LNCAP (cell line): ENCODE data around the gene RSPO1.

Source experiments
- CTCF ChIP-seq: fragments of 450-650 bp; IDR thresholded peaks from 2 replicates; pipeline ENCODE4 v1.5.1; 2017; ENCODE audit warnings: mild to moderate bottlenecking

RSPO1 gene

DNA sequence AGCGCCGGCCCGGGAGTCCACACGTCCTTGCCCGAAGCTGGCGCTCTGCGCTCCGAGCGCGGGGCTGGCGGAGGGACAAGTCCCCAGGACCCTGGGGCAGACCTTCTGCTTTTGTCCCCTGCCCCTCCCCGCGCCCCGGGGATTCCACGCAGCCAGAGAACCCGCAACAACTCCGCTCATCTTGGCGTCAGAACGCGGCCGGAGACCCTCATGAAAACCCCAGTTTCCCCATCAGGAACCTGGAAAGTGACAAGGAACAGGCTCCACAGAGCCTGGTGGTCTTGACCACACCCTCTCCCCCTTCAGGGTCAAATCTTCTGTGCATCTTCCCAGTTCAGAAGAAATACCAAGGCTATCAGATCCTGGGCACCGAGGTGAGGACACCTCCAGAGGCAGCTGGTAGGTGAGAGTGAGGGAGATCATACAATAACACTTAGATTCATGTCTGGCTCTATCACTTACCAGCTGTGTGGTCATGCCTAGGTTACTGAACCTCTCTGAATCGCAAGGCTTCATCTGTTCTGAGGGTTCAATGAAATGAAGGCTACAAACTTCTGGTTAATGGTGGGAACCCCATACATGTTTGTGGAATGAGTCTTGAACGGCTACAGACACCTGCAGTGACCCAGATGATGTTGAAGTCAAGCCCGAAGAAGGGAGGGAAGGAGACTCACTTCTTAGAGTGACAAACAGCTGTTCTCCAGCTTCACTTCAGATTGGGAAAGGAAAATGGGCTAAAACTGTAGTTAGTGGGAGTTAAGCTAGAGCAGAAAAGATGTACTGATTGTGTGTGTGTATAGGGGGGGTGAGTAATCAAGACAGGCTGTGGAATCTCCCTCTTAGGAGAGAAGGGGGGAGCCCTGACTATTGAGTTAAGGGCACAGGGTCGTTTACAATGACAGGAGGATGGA is 555 bp upstream of the RSPO1 start:
- TF ChIP-seq CTCF, result no peak

DNA sequence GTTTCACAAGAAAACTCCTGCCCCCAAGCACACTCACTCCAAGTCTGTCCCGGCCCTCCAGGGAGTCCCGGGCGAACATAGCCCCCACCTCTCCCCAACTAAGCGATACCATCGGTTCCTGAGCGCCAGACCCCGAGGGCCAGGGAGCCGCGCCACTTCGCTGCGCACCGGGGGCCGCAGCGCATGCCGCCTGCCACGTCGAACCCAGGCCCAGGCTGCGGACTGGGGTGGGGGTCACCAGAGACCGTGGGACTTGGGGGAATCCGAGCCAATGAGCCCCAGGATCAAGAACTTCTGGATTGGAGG is 801 bp downstream of the RSPO1 start:
- TF ChIP-seq CTCF, result no peak

GRCh38 chr1:37633040-37633937 is 1.4 kb downstream of the RSPO1 start:
- TF ChIP-seq CTCF, result no peak

DNA sequence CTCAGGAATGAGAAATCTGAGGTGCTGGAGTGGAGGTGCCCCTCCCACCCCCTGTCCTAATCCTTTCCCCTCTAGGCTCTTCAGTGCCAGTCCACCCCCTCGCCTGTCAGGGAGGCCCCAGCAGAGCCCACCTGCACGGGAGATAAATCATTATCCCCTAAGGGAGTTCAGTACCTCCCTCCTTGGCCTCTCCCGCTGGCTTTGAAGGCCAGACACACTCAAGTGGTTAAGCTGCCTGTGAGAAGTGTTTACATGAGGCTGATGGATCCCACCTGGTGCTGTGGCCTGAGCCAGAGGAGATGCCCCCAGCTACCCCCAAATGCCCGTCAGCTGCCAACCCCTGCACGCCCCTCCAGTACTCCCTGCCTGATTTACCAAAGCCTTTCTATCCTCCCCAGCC is 3.7 kb downstream of the RSPO1 start:
- TF ChIP-seq CTCF, result no peak

DNA sequence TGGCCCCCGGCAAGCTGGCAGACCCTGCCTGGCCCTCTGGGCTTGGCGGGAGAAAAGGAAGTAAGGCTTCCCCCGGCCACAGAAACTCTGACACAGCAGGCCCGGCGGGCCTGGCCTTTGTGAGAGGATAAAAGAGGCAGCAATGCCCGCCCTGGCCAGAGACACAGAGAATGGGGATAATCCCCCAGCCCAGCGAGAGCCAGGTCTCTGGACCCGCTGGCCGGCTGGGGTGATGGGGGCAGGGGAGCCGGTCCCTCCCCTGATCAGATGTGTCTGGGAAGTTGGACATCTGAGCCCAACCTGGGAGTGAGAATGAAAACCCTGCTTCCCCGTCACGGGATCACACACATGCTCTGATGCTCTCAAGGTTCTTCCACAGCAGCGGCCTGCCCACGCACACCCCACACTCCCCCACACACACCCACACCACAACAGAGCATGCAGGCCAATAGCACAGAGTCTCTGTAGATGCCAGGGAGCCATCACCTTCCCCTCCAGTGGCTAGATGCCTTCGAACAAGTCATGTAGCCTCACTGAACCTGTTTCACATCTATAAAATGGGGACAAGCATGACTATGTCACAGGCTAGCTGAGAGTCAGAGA is 4.2 kb downstream of the RSPO1 start:
- no peak for TF ChIP-seq CTCF

GRCh38 chr1:37629726-37630425 is 4.8 kb downstream of the RSPO1 start:
- no peak for TF ChIP-seq CTCF

- TF ChIP-seq CTCF, result no peak
These were observed 5.7 kb downstream of the RSPO1 start for GRCh38 chr1:37629008-37629407.
